ENCODE data around the gene PHETA2.

Gene PHETA2, protein sequence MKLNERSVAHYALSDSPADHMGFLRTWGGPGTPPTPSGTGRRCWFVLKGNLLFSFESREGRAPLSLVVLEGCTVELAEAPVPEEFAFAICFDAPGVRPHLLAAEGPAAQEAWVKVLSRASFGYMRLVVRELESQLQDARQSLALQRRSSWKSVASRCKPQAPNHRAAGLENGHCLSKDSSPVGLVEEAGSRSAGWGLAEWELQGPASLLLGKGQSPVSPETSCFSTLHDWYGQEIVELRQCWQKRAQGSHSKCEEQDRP

DNA sequence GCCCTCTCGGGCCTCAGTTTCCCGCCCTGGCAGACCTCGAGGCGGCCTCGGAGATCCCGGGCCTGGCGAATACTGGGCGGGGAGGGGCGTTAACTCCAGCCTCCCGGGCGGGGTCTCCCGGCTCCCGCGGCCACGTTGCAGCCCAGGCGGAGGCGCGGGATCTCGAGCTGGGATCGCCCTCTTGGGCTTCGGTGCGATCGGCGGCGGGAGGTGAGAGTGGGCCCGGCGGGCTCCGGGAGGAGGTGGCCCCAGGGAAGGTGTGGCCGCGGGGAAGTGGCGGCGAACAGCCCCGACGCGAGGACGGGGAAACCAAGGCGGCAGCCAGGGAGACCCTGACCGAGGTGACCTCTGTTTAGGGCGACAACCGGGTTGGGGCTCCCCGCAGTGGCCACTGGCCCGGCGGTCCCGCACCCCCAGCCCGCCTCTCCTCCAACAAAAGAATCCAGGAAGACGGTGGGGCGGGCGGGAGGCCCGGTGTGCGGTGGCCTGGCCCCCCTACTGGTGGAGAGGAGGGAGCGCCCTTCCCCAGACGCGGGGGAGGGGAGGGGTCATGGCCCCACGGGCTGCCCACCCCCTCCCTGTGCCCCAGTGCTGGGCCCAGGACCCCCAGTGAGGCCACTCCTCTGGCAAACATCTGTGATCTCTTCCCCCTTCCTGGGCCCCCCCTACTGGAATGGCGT is at the start of gene PHETA2:
Gene PHETA2 (plus strand): TSS at position 117 of the 680 bp plus-strand sequence. CDS start 3,046 bp downstream, outside the sequence.
- no peak for DNase-seq

DNA sequence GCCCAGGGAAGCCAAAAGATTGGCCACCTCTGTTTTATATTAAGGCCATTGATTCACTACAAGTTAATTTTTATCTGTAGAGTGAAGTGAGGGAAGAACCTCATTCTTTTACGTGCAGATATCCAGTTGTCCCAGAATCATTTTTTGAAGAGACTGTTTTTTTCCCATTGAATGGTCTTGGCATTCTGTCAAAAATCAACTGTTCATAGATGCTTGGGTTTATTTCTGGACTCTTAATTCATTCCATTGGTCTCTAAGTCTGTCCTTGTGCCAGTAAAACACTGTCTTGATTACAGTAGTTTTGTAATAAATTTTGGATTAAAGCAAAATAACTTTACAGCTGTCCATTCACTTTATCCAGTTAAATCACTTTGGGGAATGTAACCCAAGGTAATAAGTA is 48.6 kb upstream of the PHETA2 start:
- DNase-seq = no peak

DNA sequence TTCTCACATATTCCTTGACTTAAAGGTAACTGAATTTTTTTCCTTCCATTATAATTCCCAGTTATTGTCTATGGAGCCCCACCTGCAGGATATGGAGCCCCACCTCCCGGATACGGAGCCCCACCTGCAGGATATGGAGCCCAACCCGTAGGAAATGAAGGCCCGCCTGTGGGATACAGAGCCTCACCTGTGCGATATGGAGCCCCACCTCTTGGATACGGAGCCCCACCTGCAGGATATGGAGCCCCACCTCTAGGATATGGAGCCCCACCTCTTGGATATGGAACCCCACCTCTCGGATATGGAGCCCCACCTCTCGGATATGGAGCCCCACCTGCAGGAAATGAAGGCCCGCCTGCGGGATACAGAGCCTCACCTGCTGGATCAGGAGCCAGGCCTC is 47.3 kb upstream of the PHETA2 start:
- no peak for DNase-seq

DNA sequence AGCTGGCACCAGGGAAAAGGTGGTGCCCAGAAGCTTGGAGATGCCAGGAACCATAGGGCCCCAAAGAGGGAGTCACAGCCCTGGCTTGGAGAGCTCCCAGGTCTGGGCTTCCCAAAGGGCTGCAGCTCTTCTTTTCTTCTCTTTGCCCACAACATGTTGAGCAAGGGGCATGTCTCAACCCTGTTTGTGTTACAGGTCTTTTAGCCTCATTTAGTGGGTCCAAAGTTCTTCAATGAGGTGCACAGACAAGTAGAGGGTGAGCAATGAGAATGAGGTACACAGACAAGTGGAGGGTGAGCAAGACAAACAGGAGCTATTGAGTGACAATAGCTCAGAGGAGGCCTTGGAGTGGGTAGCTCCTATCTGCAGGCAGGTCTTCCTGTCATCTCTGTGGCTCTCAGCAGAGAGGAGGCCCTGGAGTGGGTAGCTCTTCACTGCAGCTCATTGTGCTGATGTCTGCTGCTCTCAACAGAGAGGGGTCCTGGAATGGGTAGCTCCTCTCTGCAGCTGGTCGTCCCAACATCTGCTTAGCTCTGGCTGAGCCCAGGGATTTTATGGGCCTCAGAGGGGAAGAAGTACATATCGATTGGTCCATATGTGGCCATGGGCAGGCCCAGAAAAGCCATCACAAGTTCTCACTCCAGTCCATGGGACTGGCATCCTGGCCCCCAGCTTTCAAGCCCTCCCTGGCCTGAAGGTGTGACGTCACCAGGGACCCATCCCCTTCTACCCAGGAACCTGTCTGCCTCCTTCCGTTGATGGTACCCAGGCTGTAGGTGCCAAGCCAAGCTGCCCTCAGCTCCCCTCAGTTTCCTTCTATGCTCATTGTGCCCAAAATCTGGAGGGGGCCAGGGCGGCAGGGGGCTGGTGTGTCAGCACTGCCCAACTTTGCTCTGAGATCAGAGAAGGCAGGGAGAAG is 40.5 kb upstream of the PHETA2 start:
- DNase-seq = no peak

DNA sequence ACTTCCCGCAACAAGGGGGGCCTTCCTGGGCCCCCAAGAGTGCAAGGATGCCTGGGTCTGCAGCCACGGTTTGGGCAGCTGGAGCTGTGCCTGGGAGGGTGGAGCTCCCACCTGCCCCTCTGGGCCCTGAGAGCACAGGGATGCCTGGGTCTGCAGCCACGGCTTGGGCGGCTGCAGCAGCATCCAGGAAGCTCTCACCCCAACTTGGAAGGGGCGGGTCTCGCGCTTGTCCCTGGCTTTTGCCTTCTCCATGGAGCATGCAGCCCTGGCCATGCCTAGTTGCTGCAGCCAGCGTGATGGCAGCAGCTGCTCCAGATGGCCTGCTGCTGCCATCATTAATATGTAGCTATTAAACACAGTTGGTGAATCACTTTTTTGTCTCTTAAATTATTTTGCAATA is 38.8 kb upstream of the PHETA2 start:
- no peak for DNase-seq

DNA sequence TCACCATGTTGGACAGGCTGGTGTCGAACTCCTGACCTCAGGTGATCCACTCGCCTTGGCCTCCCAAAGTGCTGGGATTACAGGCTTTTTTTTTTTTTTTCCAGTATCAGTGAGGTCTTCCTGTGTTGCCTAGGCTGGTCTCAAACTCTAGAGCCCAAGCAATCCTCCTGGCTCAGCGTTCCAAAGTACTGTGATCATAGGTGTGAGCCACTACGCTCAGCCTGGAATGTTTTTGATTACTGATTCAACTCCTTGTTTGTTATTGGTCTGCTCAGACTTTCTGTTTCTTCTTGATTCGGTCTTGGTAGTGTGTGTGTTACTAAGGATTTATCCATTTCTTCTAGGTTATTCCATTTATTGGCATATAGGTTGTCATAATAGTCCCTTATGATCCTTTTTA is 34.8 kb upstream of the PHETA2 start:
- no peak for DNase-seq

DNA sequence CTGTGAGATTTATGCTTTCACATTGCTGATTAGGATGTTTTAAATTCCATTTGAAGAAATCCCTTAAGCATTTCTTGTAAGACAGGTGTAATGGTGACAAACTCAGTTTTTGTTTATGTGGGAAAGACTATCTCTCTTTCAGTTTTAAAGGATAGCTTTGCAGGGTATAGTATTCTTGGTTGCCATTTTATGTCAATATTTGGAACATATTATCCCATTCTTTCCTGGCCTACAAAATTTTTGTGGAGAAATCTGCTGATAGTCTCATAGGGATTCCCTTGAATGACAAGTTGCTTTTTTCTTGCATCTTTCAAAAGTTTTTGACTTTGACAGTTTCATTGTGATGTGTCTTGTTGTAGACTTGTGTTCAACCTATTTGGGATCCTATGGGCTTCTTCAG is 32.3 kb upstream of the PHETA2 start:
- no peak for DNase-seq

DNA sequence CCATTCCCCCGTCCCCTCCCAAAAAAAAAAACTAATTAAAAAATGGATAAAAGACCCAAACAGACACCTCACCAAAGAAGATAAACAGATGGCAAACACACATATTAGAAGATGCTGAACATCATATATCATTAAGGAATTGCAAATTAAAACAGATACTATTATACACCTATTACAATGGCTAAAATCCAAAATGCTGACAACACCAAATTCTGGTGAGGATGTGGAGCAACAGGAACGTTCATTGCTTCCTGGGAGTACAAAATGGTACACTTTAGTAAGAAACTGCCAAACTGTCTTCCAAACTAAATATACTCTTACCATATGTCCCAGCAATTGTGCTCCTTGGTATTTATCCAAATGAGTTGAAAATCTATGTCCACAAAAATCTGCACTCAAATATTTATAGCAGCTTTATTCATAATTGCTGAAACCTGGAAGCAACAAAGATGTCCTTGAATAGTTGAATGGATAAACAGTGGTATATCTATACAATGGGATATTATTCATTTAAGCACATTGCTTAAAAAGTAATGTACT is 23.3 kb upstream of the PHETA2 start:
- no peak for DNase-seq

DNA sequence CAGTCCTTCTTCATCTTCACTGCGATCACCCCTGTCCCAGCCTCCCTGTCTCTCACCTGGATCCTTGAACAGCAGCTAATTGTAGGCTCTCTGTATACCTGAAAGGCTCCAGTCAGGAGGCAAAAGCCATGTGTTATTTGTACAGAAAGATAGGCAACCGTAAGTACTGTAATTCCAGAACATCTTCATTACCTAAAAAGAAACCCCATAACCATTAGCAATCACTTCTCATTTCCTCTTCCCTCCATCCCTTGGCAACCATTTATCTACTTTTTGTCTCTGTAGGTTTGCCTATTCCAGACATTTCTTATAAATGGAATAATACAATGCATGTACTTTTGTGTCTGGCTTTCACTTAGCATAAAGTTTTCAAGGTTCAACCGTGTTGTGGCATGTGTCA is 21.3 kb upstream of the PHETA2 start:
- no peak for DNase-seq

DNA sequence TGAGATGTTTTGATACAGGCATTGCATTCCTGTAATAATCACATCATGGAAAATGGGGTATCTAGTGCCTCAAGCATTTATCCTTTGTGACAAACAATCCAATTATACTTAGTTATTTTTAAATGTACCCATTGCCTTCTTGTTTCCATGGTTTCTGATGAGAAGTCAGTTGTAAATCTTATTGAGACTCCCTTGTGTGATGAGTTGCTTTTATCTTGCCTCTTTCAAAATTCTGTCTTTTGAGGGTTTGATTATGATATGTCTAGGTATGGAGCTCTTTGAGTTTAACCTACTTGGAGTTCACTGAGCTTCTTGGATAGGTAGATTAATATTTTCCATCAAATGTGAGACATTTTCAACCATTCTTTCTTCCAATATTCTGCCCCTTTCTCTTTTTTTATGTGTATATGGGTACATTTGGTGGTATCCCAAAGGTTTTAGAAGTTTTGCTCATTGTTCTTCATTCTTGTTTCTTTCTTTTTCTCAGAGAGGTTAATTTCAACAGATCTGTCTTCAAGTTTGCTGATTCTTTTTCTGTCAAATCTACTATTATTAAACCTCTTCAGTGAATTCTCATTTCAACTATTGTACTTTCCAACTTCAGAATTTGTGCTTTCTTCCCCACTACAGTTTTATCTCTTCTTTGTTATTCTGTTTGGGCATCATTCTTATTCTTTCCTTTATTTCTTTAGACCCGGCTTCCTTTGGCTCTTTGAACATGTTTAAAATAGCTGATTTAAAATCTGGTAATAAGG is 17.1 kb upstream of the PHETA2 start:
- DNase-seq = no peak

DNA sequence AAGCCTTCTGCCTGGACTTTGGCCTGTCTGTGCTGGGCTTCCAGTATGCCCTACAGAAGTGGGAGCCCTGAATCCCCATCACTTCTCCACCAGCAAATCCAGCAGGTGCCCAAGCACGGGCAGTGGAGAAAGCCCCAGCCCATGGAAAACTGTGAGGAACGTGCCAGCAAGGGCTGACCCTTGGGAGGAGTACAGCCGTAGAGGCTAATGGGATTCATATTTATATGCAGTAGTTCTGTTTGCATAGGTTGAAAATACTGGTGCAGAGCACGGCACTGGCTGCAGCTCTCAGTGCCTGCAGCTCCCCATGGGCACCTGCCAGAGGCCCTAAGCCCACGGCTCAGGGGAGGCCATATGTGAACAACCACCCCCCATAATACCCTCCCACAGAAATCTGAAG is 13.6 kb upstream of the PHETA2 start:
- no peak for DNase-seq

DNA sequence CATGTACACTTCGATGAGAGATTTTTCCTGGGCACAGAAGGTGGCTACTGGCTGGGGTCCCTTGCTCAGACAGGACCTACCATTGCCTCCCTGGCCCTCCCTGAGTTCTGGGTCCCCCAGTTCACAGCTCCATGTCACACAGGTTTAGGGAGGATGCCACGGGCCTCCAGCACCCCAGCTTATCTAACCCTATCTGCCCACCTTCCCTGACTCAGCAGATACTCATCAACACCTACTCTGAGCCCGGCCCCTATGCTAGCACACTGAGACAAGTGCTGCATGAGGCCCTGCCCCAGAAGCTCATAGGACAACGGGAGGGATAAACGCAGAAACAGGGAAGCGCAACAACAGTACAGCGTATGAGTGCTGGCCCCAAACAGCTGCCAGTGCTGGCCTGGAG is 13.0 kb upstream of the PHETA2 start:
- DNase-seq = no peak

DNA sequence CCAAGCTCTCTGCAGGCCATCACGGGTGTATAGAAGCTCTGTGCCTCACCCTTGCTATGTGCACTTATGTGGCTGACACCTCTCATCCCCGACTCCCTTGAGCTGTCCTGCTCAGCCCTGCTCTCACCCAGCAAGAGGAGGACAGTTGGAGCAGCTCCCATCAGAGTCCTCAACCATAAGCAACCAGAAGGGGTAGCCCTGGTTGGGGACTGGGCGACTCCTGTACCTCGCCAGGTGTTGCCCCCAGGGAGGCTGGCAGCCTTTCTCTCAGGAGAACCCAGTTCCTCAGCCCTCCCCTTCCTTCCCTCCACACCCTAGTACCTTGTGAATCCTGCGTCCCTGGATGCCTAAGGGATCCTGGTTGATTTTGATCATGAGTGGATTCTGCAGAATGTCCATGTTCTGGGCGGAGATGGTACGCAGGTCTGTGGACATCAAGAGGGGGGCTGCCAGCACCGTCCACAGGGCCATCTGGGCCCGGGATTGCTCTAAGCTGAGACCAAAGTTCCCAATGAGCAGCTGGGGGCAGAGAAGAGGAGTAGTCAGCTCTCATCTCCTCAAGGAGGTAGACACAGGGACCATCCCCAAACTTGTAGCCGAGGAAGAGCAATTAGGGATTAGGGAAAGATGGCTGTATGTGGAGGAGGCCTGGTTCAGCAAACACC is 11.4 kb upstream of the PHETA2 start:
- DNase-seq = no peak

DNA sequence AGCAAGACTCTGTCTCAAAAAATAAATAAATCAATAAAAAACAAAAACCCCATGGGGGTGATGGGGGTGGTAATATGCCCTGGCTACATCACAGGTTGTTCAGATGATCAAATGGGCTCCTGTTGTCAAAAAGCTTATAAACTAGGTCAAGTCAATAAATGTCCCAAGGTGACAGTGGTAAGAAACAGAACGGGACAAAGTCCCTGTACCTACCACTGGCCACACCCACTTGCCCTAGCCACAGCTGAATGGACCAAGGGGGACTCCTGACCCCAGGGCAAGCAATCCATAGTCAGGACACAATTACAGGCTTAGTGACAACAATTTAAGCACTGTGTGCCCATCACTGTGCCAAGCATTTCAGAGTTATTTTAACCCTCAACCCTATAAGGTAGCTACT is 9.4 kb upstream of the PHETA2 start:
- DNase-seq = no peak

DNA sequence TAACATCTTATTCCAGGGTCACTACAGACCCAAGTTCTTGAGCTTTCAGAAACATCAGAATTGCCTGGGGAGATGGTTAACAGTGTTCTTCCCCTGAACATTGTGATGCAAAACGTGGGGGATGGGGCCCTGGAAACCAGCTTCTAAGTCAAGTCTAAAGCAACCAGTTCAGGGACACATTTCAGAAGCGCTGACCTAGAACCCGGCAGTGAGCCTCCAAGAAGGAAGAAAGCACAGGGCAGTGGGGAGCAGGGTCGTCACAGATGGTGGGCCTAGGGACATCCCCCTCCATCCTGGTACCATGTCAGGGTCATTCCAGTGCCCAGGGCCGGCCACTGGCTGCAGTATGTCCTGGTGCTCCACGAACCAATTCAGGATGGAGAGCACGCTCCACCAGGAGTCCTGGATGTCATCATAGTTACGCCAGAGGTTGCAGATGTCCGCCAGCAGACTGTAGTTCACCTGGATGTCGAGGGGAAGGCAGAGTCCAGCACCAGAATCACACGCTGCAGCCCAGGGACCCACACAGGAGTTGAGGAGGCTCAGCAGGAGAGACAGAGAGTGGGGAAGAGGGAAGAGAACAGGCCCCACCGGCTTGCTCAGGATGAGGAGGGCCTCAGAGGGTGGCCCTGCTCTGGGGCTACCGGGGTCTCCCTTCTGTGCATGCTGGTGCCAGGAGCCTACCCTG is 8.5 kb upstream of the PHETA2 start:
- no peak for DNase-seq

DNA sequence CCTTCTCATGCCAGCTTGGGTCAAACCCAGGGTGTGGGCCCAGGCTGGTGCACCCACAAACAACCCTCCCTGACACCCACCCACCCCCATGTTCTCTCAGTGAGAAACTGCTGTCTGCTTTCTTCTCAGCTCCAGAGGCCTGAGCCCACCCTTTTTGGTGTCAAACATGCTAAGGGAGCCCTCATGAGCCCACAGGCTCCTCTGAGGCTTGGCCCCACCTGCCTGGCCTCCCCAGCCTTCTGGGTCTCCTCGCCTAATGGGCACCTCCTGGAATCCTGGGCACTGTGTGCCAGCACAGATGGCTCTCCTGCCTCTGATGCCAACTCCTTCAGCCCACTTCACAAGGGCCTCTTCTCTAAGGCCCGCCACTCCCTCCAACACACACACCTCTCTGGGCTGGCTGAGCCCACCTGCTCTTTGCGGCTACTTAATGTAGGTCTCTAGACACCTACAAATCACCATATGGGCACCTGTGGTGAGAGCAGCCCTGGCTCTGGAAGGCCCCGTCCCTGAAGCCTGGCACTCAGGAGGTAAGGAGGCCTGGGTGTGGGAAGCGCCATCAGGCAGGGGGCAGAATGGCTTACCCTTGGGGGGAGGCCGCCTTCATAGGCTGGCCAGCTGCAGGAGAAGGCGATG is 7.8 kb upstream of the PHETA2 start:
- DNase-seq = no peak

DNA sequence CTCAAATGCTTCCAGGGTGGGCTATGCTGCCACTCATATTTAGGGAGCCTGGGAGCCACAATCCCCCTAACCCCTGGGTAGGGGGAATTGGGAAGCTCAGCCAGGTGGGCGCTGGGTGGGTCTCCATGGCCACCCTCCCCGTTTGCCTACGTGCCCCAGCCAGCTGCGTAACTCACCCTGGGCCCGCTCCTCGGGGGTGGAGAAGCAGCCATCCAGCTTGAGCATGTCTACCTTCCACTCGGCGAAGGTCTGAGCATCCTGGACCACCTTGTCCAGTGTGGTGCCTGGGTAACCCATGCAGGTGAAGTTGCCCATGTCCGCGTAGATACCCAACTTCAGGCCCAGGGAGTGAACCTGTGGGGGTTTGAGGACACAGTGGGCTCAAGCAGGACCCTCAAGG is 7.1 kb upstream of the PHETA2 start:
- DNase-seq = no peak

DNA sequence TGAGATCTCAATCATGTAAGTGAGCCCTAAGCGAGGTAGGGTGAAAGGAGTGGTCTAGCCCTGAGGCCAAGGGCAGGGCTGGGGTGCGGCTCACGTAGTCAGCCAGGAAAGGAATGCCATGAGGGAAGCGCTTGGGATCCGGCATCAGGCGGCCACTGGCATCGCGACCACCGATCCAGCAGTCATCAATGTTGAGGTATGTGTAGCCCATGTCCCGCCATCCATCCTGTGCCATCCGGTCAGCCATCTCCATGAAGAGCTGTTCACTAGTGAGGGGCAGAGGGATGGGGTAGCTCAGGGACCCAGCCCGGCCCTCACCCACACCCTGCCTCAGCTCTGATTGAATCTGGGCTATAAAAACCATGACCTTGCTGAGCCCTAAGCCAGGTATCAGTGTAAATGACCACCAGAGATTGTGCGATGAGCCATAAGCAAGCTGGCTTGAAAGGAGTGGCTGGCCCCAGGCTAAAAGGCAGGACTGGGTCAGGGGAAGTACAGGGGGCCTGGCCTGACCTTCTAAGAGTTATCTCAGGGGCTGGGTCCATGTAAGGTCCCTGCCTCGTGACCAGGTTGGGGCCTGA is 6.3 kb upstream of the PHETA2 start:
- no peak for DNase-seq

DNA sequence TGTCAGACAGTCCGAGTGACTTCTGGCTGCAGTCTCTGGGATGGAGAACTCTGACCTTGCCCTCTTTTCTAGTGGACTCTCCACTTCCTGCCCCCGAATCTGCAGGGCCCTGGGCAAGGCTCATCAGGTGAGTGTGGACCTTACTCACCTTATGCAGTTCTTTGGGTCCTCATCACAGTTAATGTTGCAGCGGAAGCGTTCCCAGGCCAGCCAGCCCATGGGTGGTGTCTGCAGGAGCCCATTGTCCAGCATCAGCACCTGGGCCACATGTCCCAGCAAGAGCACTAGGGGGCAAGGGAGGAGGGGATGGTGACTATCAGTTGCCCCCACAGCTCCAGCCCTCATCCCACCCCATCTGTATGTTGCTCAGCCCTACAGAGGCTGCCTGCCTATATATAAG is 5.8 kb upstream of the PHETA2 start:
- DNase-seq = no peak

DNA sequence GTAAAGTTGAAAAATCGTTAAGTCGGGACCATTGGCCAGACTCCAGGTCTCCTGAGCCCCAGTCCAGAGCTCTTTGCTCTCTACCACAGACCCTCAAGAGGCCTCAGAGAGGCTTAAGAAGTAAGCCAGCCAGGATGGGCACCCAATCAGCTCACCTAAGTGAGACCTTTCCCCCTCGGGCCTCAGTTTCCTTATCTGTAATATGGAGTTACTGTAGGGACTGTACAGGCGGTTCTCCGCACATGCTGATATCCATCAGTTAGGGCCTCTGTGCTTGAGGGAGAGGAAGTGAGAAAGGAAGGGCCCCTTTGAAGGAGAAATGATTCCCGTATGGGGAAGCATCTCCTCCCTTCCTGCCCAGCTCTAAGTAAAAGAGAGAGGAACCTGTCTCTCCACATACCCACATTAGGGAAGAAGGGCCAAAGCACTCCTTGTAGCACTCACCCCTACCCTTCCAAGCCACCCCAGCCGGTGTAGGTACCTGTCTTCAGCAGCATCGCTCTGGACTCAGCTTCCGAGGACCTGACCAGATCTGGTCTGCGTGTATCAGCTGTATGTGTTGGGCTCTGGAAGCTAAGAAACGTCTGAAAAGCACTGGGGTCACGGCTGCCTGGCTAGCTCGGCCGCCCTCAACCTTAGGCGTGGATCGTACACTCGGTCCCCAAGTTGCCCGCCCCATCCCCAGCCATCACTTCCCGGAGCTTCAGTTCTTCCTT is 4.1 kb upstream of the PHETA2 start:
- DNase-seq = no peak

Measured in NCI-H2081 treated with DMSO at 0.1 percent for 48 hours (cell line).